ENCODE data around the gene NUDT9. TPM values are rescaled to one million over a fixed set of nuclear protein-coding genes. Genes with fewer than 3 reads are reported as not detected.

Gene NUDT9, protein sequence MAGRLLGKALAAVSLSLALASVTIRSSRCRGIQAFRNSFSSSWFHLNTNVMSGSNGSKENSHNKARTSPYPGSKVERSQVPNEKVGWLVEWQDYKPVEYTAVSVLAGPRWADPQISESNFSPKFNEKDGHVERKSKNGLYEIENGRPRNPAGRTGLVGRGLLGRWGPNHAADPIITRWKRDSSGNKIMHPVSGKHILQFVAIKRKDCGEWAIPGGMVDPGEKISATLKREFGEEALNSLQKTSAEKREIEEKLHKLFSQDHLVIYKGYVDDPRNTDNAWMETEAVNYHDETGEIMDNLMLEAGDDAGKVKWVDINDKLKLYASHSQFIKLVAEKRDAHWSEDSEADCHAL
- 27.9 and 28.7 TPM in 2 replicates for total RNA-seq (2022)
- percentile 77 among the genes with signal in this experiment for Bru-seq, nascent RNA
- BruChase-seq, experiment 1, labeled RNA remaining after a 2-hour chase, result percentile 70 among the genes with signal in this experiment
- percentile 73 among the genes with signal in this experiment for BruChase-seq, experiment 2, labeled RNA remaining after a 6-hour chase
- long read RNA-seq, transcript NUDT9-201 (8 exons, 1,701 nt), result major isoform, 62 of 80 reads
- long read RNA-seq, partial matches to known transcripts, result 4 of 80 reads
- long read RNA-seq, other reads (novel, unspliced or antisense), result 13 of 80 reads

DNA sequence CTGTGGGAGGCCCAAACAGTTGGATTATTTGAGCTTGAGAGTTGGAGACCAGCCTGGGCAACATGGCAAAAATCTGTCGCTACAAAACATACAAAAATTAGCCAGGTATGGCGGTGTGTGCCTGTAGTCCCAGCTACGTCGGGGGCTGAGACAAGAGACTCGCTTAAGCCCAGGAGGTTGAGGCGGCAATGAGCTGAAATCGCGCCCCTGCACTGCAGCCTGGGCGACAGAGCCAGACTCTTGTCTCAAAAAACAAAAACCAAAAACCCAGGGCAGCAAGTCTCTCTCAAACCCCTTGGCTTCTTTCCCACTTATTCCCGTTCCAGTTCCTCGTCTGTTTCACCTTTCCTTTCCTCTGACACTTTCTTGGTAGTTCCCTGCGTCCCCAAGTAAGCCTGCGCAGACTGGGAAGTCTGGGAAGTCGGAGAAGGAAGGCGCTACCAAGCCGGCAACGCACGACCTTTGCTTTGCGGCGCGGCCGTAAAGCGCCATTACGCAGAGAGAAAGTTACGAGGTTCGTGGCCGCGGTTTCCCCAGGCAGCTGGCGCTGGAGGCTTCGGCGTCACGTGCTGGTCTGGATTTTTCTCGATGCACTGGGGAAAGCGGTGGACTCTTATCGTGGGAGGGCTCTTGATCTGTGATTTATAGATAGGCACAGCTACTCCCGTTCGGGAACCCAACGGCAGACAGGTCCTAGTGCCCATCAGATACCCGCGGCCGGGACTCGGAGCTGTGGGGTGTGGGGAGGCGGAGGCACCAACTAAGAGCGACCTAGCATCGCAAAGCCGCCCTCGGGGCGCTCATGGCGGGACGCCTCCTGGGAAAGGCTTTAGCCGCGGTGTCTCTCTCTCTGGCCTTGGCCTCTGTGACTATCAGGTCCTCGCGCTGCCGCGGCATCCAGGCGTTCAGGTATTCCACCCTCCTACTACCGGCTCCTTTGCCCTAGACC is at the start of gene NUDT9:
Gene NUDT9 (plus strand): TSS at position 470 of the 949 bp plus-strand sequence. CDS start 333 bp downstream, at position 803.
- peaks cover 13% of the 10 kb centered on the region for H3K4me1 Mint-ChIP-seq (ENCODE audit: low read depth, unreplicated experiment)
- peak; percentile 93 to 95 for DNase-seq
- H3K27me3 Mint-ChIP-seq (ENCODE audit: insufficient read depth, unreplicated experiment), result no peaks in the 10 kb centered on the region
- Histone ChIP-seq H3K9me3 (no peaks in the 10 kb centered on the region), H3K4me3 (ENCODE audit: low read depth, low read length) (peak within 1 kb of the TSS; percentile 79), H3K4me1 (peaks cover 17% of the 10 kb centered on the region), H3K36me3 (ENCODE audit: control insufficient read depth, insufficient read depth, low read length) (no peaks in the 10 kb centered on the region), H3K27me3 (replicated peaks; ENCODE audit: control insufficient read depth, insufficient read depth, low read length) (no peaks in the 10 kb centered on the region)
- peak within 1 kb of the TSS; percentile 94 for H3K4me3 Mint-ChIP-seq (ENCODE audit: unreplicated experiment)
- intact Hi-C loops (cut with micrococcal nuclease; ENCODE audit: unreplicated experiment), result loop anchor here (1.0 to 2.0 kb wide), 4 partner anchors 13 to 47 kb away; partner anchors contain the start of gene HSD17B11
- no peaks in the 10 kb centered on the region for H3K9me3 Mint-ChIP-seq (ENCODE audit: unreplicated experiment)
- TF ChIP-seq CTCF (IDR thresholded peaks at IDR 0.05; ENCODE audit: insufficient read depth in 1 of 2, low read depth in 1 of 2, low read length in 1 of 2, severe bottlenecking in 1 of 2, unreplicated experiment in 1 of 2), result no peak
- H3K36me3 Mint-ChIP-seq (ENCODE audit: insufficient read depth, unreplicated experiment), result peaks cover 4% of the 10 kb centered on the region
- ChIA-PET CTCF (interaction anchor here (1.1 kb wide), 1 partner anchor 32 kb away, joined by 3 read pairs; the partner anchor contains the start of gene HSD17B11), POLR2A (interaction anchor here (1.1 to 1.8 kb wide), 2 partner anchors 31 to 39 kb away, joined by 3 to 12 read pairs; partner anchors contain the start of gene HSD17B11)
- TSS peak; percentile 95 for BruUV-seq (replicated peaks)
- H3K27ac Mint-ChIP-seq (ENCODE audit: unreplicated experiment), result peak within 1 kb of the TSS; percentile 96

GRCh38 chr4:87375719-87376291 is 46.6 kb upstream of the NUDT9 start:
- intact Hi-C loops (cut with micrococcal nuclease; ENCODE audit: unreplicated experiment), result loop anchor here (1.0 to 5.0 kb wide), 6 partner anchors 15 to 106 kb away; partner anchors contain the start of genes HSD17B11 and NUDT9
- no peak overlapping the region for H3K27ac Mint-ChIP-seq (ENCODE audit: unreplicated experiment)
- peaks cover 38% of the 10 kb centered on the region for H3K36me3 Mint-ChIP-seq (ENCODE audit: insufficient read depth, unreplicated experiment)
- no TSS peak for BruUV-seq (replicated peaks)
- H3K4me3 ChIP-seq (ENCODE audit: low read depth, low read length), result no peak overlapping the region
- peak; percentile 49 to 66 for TF ChIP-seq CTCF (IDR thresholded peaks at IDR 0.05; ENCODE audit: insufficient read depth in 1 of 2, low read depth in 1 of 2, low read length in 1 of 2, severe bottlenecking in 1 of 2, unreplicated experiment in 1 of 2)
- H3K9me3 ChIP-seq, result no peaks in the 10 kb centered on the region
- no peaks in the 10 kb centered on the region for H3K27me3 Mint-ChIP-seq (ENCODE audit: insufficient read depth, unreplicated experiment)
- no peaks in the 10 kb centered on the region for H3K36me3 ChIP-seq (ENCODE audit: control insufficient read depth, insufficient read depth, low read length)
- no peaks in the 10 kb centered on the region for H3K27me3 ChIP-seq (replicated peaks; ENCODE audit: control insufficient read depth, insufficient read depth, low read length)
- no peak overlapping the region for H3K4me3 Mint-ChIP-seq (ENCODE audit: unreplicated experiment)
- ChIA-PET CTCF (interaction anchor here (0.5 to 1.1 kb wide), 4 partner anchors 13 to 91 kb away, joined by 3 to 6 read pairs (median 4); no protein-coding TSS in a partner anchor), POLR2A (interaction anchor here (0.6 kb wide), 1 partner anchor 12 kb away, joined by 9 read pairs; no protein-coding TSS in a partner anchor)
- no peaks in the 10 kb centered on the region for H3K9me3 Mint-ChIP-seq (ENCODE audit: unreplicated experiment)
- no peaks in the 10 kb centered on the region for H3K4me1 Mint-ChIP-seq (ENCODE audit: low read depth, unreplicated experiment)
- DNase-seq, result peak; percentile 44 to 56
- peaks cover 4% of the 10 kb centered on the region for H3K4me1 ChIP-seq
